K562 (cell line): ENCODE results near the gene HNF4A. TPM values are rescaled to one million over a fixed set of nuclear protein-coding genes. Genes with fewer than 3 reads are reported as not detected.

Experiments used
- EWSR1 ChIP-seq: fragments of 450-650 bp; IDR thresholded peaks from 2 replicates; pipeline ENCODE4 v1.6.1; 2018; ENCODE audit warnings: borderline replicate concordance, mild to moderate bottlenecking, low read depth, moderate library complexity; ENCODE audit not compliant: partially characterized antibody
- HDGF ChIP-seq: fragments of 450-650 bp; IDR thresholded peaks from 2 replicates; pipeline ENCODE4 v1.6.1; 2016
- NRF1 ChIP-seq, 2 experiments: fragments of 450-650 bp; IDR thresholded peaks in 1 of 2; conservative IDR thresholded peaks in 1 of 2; 2 replicates each; pipeline ENCODE4 v1.6.1; 2014; ENCODE audit warnings: mild to moderate bottlenecking in 2 of 2
- RAD21 ChIP-seq, 2 experiments: fragments of 250-450 bp in 1 of 2; fragments of 450-650 bp in 1 of 2; sonication (Bioruptor Pico) in 1 of 2; formaldehyde crosslinking in 1 of 2; IDR thresholded peaks in 1 of 2; conservative IDR thresholded peaks in 1 of 2; 2 replicates each; pipeline versions ENCODE4 v1.4.0 to v1.8.0; 2020 to 2022; ENCODE audit warnings: mild to moderate bottlenecking in 2 of 2, moderate library complexity in 1 of 2
- RBM22 ChIP-seq: fragments of 200-400 bp; formaldehyde crosslinking; IDR thresholded peaks from 2 replicates; pipeline ENCODE4 v1.6.1; 2018; ENCODE audit warnings: low read length, low read depth; ENCODE audit not compliant: poor library complexity, severe bottlenecking
- ZFP30 ChIP-seq: fragments of 250-450 bp; sonication (Bioruptor Pico); IDR thresholded peaks from 2 replicates; pipeline ENCODE4 v1.8.0; 2022; ENCODE audit warnings: moderate library complexity, mild to moderate bottlenecking, inconsistent platforms, borderline replicate concordance
- polyA plus RNA-seq, 8 experiments: library from polyadenylated mRNA; depleted of rRNA in 4 of 8; stranded (reverse) in 5 of 8; unstranded in 3 of 8; fragments of >200 nt; fragmentation: Nextera tagmentation in 2 of 8; fragmentation: Illumina TruSeq in 1 of 8; extraction: Ambion mirVana in 2 of 8; extraction: Trizol in 1 of 8; gene quantifications; 2 replicates each; pipeline versions ENCODE4 v1.2.1 to v1.2.3, GENCODE V29; 2011 to 2014; ENCODE audit warnings: inconsistent platforms in 1 of 8, missing spikeins in 1 of 8
- total RNA-seq, 7 experiments: library from RNA; depleted of rRNA in 6 of 7; stranded (reverse); fragments of >200 nt in 6 of 7; fragmentation: Illumina TruSeq in 2 of 7; extraction: Trizol in 2 of 7; gene quantifications; 2 replicates each; pipeline versions ENCODE4 v1.2.1 to v1.2.3, GENCODE V29; 2011 to 2021; ENCODE audit warnings: low replicate concordance in 1 of 7
- TF ChIP-seq, protein P1 (sequence below): sonication (generic); formaldehyde crosslinking; IDR thresholded peaks from 2 replicates; pipeline ENCODE4 v1.8.0; 2022; ENCODE audit warnings: mild to moderate bottlenecking, missing genetic modification reagents
- TF ChIP-seq, protein P2 (sequence below): sonication (generic); formaldehyde crosslinking; IDR thresholded peaks from 2 replicates; pipeline ENCODE4 v1.8.1; 2023; ENCODE audit warnings: mild to moderate bottlenecking, missing genetic modification reagents
- TF ChIP-seq, protein P3 (sequence below): fragments of 450-650 bp; formaldehyde crosslinking; IDR thresholded peaks from 2 replicates; pipeline ENCODE4 v1.4.0; 2022; ENCODE audit warnings: mild to moderate bottlenecking, moderate library complexity
- TF ChIP-seq, protein P4 (sequence below): IDR thresholded peaks from 3 replicates; pipeline ENCODE4 v1.6.1; 2011; ENCODE audit warnings: borderline replicate concordance, mild to moderate bottlenecking; ENCODE audit not compliant: insufficient read length, insufficient read depth
- TF ChIP-seq, protein P5 (sequence below): fragments of 450-650 bp; IDR thresholded peaks from 2 replicates; pipeline ENCODE4 v1.6.1; 2017; ENCODE audit warnings: antibody characterized with exemption

Gene HNF4A
- total and polyA plus RNA-seq, 9 of the 15 experiments (the other 6 are each of a cell fraction or from before 2014, with no cell fraction given) = 0.03 to 0.27 (median 0.08) TPM; not detected in 5

DNA sequence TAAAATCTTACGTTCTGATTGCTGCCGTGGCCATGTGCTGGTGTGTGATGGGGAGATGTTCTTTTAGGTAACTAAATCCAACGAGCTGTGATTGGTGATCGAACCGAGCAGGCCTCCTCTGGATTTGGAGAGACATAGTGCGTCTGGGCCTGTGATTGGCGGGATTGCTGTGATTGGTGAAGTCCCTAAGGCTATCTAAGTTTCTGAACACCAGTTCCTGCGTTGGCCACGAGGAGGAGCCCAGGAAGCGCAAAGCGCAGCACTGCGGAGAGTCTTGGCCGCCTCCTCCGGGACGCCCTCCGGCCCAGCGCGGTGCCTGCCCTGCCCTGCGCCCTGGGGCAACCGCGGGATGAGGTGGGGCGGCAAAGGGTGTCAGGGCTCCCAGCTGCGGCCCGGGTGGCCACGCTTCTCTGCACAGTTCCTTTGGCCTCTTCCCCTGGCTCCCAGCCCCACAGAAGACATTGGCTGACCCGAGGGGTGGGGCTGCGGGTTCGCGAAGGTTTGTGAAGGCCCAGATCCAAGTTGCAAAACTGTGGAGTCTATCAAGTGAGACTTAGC is 33.0 kb downstream of the HNF4A start (continued):
- TF ChIP-seq, protein P1, sequence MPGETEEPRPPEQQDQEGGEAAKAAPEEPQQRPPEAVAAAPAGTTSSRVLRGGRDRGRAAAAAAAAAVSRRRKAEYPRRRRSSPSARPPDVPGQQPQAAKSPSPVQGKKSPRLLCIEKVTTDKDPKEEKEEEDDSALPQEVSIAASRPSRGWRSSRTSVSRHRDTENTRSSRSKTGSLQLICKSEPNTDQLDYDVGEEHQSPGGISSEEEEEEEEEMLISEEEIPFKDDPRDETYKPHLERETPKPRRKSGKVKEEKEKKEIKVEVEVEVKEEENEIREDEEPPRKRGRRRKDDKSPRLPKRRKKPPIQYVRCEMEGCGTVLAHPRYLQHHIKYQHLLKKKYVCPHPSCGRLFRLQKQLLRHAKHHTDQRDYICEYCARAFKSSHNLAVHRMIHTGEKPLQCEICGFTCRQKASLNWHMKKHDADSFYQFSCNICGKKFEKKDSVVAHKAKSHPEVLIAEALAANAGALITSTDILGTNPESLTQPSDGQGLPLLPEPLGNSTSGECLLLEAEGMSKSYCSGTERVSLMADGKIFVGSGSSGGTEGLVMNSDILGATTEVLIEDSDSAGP (CRISPR knock-in tag) = no peak
- no peak for TF ChIP-seq EWSR1
- TF ChIP-seq, protein P2, sequence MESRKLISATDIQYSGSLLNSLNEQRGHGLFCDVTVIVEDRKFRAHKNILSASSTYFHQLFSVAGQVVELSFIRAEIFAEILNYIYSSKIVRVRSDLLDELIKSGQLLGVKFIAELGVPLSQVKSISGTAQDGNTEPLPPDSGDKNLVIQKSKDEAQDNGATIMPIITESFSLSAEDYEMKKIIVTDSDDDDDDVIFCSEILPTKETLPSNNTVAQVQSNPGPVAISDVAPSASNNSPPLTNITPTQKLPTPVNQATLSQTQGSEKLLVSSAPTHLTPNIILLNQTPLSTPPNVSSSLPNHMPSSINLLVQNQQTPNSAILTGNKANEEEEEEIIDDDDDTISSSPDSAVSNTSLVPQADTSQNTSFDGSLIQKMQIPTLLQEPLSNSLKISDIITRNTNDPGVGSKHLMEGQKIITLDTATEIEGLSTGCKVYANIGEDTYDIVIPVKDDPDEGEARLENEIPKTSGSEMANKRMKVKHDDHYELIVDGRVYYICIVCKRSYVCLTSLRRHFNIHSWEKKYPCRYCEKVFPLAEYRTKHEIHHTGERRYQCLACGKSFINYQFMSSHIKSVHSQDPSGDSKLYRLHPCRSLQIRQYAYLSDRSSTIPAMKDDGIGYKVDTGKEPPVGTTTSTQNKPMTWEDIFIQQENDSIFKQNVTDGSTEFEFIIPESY = no peak
- TF ChIP-seq NRF1 (conservative IDR thresholded peaks at IDR 0.05 in 1 of 2, IDR thresholded peaks at IDR 0.05 in 1 of 2) = 0 out of 4 replicates have a peak, but pooled peaks have one; percentile 9 to 12
- no peak for TF ChIP-seq ZFP30 (CRISPR knock-in tag)
- peak; percentile 97 to 100 for TF ChIP-seq RAD21 (CRISPR knock-in tag; conservative IDR thresholded peaks at IDR 0.05 in 1 of 2, IDR thresholded peaks at IDR 0.05 in 1 of 2)
- TF ChIP-seq, protein P3, sequence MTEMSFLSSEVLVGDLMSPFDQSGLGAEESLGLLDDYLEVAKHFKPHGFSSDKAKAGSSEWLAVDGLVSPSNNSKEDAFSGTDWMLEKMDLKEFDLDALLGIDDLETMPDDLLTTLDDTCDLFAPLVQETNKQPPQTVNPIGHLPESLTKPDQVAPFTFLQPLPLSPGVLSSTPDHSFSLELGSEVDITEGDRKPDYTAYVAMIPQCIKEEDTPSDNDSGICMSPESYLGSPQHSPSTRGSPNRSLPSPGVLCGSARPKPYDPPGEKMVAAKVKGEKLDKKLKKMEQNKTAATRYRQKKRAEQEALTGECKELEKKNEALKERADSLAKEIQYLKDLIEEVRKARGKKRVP (CRISPR knock-in tag) = no peak
- TF ChIP-seq RBM22 = no peak
- TF ChIP-seq HDGF = peak; percentile 77; the same call in 1 of the 2 replicates
- TF ChIP-seq, protein P4, sequence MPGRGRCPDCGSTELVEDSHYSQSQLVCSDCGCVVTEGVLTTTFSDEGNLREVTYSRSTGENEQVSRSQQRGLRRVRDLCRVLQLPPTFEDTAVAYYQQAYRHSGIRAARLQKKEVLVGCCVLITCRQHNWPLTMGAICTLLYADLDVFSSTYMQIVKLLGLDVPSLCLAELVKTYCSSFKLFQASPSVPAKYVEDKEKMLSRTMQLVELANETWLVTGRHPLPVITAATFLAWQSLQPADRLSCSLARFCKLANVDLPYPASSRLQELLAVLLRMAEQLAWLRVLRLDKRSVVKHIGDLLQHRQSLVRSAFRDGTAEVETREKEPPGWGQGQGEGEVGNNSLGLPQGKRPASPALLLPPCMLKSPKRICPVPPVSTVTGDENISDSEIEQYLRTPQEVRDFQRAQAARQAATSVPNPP = no peak
- TF ChIP-seq, protein P5, sequence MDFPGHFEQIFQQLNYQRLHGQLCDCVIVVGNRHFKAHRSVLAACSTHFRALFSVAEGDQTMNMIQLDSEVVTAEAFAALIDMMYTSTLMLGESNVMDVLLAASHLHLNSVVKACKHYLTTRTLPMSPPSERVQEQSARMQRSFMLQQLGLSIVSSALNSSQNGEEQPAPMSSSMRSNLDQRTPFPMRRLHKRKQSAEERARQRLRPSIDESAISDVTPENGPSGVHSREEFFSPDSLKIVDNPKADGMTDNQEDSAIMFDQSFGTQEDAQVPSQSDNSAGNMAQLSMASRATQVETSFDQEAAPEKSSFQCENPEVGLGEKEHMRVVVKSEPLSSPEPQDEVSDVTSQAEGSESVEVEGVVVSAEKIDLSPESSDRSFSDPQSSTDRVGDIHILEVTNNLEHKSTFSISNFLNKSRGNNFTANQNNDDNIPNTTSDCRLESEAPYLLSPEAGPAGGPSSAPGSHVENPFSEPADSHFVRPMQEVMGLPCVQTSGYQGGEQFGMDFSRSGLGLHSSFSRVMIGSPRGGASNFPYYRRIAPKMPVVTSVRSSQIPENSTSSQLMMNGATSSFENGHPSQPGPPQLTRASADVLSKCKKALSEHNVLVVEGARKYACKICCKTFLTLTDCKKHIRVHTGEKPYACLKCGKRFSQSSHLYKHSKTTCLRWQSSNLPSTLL = no peak
